Thyroid gland (tissue), 4 donors: Measurements from ENCODE around the gene GFOD1. TPM values are rescaled to one million over a fixed set of nuclear protein-coding genes. Genes with fewer than 3 reads are reported as not detected.

Experiments
- DNase-seq, 2 donors: peaks; one replicate each; pipeline ENCODE4 v3.0.0-alpha.2; 2019
- H3K27ac ChIP-seq, 3 donors: fragments of 200-600 bp; sonication (generic); 1 replicate in 2 of 3; 2 replicates in 1 of 3; pipeline ENCODE4 v1.5.1; 2016 to 2019; ENCODE audit warnings: mild to moderate bottlenecking in 1 of 3, moderate library complexity in 1 of 3
- H3K27me3 ChIP-seq: fragments of 200-600 bp; sonication (generic); one replicate; pipeline ENCODE4 v1.5.1; 2019
- H3K36me3 ChIP-seq, 2 donors: fragments of 200-600 bp; sonication (generic); one replicate each; pipeline ENCODE4 v1.5.1; 2016 to 2019
- H3K4me1 ChIP-seq, 2 donors: fragments of 200-600 bp; sonication (generic); one replicate each; pipeline ENCODE4 v1.5.1; 2017 to 2019
- H3K4me3 ChIP-seq, 3 donors: fragments of 200-600 bp; sonication (generic); replicated peaks in 1 of 3; 1 replicate in 2 of 3; 2 replicates in 1 of 3; pipeline ENCODE4 v1.5.1; 2016; ENCODE audit warnings: mild to moderate bottlenecking in 1 of 3
- H3K9me3 ChIP-seq: fragments of 200-600 bp; sonication (generic); one replicate; pipeline ENCODE4 v1.5.1; 2017
- POLR2A ChIP-seq, 2 donors: fragments of 450-650 bp; IDR thresholded peaks; one replicate each; pipeline ENCODE4 v1.6.1; 2017; ENCODE audit warnings: antibody characterized with exemption in 2 of 2, mild to moderate bottlenecking in 2 of 2, moderate library complexity in 1 of 2
- WGBS, 2 donors: methylation state at CpG; one replicate each; pipeline ENCODE4 v1.1.5; 2017; 5-methylcytosine and 5-hydroxymethylcytosine counted together
- intact Hi-C: fragments of 100-400 bp; cut with DNase I; formaldehyde crosslinking; loops from one replicate; pipeline ENCODE4 v1.15.1; 2023
- total RNA-seq, 4 donors: library from RNA; depleted of rRNA; stranded (reverse); fragments of >200 nt; gene quantifications; one replicate each; pipeline ENCODE4 v1.2.3, GENCODE V29; 2016
- TF ChIP-seq, protein P1 (sequence below), 6 experiments: fragments of 200-600 bp in 3 of 6; fragments of 450-650 bp in 3 of 6; sonication (generic) in 3 of 6; IDR thresholded peaks; one replicate each; pipeline ENCODE4 v1.5.1; 2016 to 2019; ENCODE audit warnings: antibody characterized with exemption in 6 of 6, mild to moderate bottlenecking in 2 of 6, inconsistent platforms in 1 of 6, moderate library complexity in 1 of 6

GFOD1 gene
- total RNA-seq, 4 donors from 2014 or later = 4.2 to 18.4 (median 8.5) TPM

DNA sequence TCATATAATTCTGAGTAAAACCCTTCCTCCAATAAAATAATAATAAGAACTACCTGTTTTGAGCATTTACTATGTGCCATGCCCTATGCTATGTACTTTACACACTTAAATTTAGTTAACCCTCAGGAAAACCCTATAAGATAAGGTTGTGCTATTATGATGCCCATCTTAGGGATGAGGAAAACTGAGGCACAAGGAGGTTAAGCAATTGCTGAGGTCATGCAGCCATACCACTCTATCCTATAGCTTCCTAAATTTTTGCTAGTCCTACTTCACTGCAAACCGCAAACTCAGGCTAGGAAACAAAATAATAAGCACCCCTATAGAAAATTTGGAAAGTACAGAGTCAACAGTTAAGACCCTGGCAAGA is 38.9 kb upstream of the GFOD1 start:
- intact Hi-C loops = no loop called here

GRCh38 chr6:13524801-13525508 is 37.6 kb upstream of the GFOD1 start:
- intact Hi-C loops = no loop called here
- Histone ChIP-seq H3K36me3 (no peaks in the 10 kb centered on the region), H3K4me3 (no peak overlapping the region), H3K4me1 (peaks cover 0 to 8% of the 10 kb centered on the region in 2 donors), H3K27me3 (no peaks in the 10 kb centered on the region), H3K27ac (no peak overlapping the region), H3K9me3 (no peaks in the 10 kb centered on the region)
- DNase-seq = no peak
- TF ChIP-seq, protein P1, sequence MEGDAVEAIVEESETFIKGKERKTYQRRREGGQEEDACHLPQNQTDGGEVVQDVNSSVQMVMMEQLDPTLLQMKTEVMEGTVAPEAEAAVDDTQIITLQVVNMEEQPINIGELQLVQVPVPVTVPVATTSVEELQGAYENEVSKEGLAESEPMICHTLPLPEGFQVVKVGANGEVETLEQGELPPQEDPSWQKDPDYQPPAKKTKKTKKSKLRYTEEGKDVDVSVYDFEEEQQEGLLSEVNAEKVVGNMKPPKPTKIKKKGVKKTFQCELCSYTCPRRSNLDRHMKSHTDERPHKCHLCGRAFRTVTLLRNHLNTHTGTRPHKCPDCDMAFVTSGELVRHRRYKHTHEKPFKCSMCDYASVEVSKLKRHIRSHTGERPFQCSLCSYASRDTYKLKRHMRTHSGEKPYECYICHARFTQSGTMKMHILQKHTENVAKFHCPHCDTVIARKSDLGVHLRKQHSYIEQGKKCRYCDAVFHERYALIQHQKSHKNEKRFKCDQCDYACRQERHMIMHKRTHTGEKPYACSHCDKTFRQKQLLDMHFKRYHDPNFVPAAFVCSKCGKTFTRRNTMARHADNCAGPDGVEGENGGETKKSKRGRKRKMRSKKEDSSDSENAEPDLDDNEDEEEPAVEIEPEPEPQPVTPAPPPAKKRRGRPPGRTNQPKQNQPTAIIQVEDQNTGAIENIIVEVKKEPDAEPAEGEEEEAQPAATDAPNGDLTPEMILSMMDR (IDR thresholded peaks at IDR 0.05) = no peak
- no peak for TF ChIP-seq POLR2A (IDR thresholded peaks at IDR 0.05)
- 91 to 92% methylated on average over 12 of the region's 12 CpGs for WGBS, 2 donors

More for the DNA sequence above, 38.9 kb upstream of the GFOD1 start:
- 79 to 97% methylated on average over 1 of the region's 1 CpG for WGBS, 2 donors
- H3K27me3 ChIP-seq = no peaks in the 10 kb centered on the region
- H3K4me1 ChIP-seq = peaks cover 0 to 8% of the 10 kb centered on the region in 2 donors
- no peak for TF ChIP-seq POLR2A (IDR thresholded peaks at IDR 0.05)
- TF ChIP-seq, protein P1 (IDR thresholded peaks at IDR 0.05) = no peak
- no peaks in the 10 kb centered on the region for H3K9me3 ChIP-seq
- no peak overlapping the region for H3K4me3 ChIP-seq
- no peak for DNase-seq
- H3K27ac ChIP-seq = peak overlapping the region in 2 of 3 donors; percentile 24 to 59
- H3K36me3 ChIP-seq = no peaks in the 10 kb centered on the region

DNA sequence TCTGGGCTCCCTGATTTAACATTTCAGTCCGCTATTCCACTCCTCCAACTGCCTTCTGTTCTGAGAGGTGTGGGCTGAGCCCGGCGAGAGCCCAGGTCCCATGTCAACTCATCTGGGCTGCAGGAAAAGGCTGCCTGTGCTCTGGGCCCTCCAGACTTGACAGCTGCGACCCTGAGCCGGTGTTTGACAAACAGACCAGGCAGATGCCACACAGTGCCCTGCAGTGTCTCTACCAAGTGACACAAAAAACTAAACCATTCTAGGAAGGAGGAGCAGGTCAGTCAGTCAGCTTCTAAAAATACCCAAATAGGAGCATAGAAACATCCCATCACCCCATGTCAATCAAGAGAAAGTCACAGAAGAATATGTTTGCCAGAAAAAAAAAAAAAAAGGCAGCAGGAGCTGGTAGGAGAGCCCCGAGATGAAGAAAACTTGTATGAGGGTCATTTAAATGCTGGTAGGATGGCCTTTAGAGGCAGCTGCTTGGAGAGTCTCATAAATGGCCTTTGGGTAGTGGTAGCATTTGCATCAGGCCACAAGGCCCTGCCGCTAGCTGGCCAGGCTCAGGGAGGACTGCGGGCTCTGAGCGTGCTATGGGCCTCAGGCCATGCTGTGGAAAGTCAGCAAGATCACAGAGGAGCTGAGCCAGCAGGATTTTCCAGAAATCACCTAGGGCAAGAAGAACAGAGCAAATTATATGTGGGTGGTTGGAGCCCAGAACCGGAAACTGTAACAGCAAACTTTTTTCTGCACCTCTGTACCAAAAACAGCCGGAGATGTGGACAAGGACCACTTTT is 36.6 kb upstream of the GFOD1 start:
- TF ChIP-seq POLR2A (IDR thresholded peaks at IDR 0.05) = no peak
- TF ChIP-seq, protein P1 (IDR thresholded peaks at IDR 0.05) = no peak

DNA sequence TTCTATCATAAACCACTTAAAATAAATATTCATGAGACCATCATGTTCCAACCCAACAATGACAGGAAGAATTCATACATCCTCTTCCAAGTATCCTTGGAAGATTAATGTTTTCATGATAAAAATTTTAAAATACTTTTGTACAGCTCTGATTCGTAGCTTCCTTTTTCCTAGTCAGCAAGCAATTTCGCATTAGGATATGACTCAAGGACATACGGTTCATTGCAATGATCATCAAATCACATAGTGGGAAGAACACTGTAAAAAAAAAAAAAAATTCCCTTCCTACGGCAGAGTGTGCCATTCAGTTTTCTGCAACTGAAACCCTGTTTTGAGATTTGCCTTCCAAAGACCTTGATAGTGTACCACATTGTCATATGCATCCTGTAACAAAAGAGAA is 35.3 kb upstream of the GFOD1 start:
- DNase-seq = no peak
- peak overlapping the region in 1 of 3 donors; percentile 41 for H3K27ac ChIP-seq
- H3K4me1 ChIP-seq = peaks cover 0 to 8% of the 10 kb centered on the region in 2 donors
- H3K4me3 ChIP-seq = no peak overlapping the region
- intact Hi-C loops = no loop called here
- 48 to 60% methylated on average over 4 of the region's 4 CpGs for WGBS, 2 donors
- no peaks in the 10 kb centered on the region for H3K27me3 ChIP-seq
- no peaks in the 10 kb centered on the region for H3K36me3 ChIP-seq
- H3K9me3 ChIP-seq = no peaks in the 10 kb centered on the region
- TF ChIP-seq POLR2A (IDR thresholded peaks at IDR 0.05) = no peak
- TF ChIP-seq, protein P1 (IDR thresholded peaks at IDR 0.05) = no peak

More for the DNA sequence above, 36.6 kb upstream of the GFOD1 start:
- no peak for DNase-seq
- Histone ChIP-seq H3K4me3 (no peak overlapping the region), H3K9me3 (no peaks in the 10 kb centered on the region), H3K36me3 (no peaks in the 10 kb centered on the region), H3K27ac (no peak overlapping the region), H3K27me3 (no peaks in the 10 kb centered on the region), H3K4me1 (peaks cover 0 to 8% of the 10 kb centered on the region in 2 donors)
- 79 to 81% methylated on average over 10 to 11 of the region's 11 CpGs for WGBS, 2 donors
- intact Hi-C loops = no loop called here

DNA sequence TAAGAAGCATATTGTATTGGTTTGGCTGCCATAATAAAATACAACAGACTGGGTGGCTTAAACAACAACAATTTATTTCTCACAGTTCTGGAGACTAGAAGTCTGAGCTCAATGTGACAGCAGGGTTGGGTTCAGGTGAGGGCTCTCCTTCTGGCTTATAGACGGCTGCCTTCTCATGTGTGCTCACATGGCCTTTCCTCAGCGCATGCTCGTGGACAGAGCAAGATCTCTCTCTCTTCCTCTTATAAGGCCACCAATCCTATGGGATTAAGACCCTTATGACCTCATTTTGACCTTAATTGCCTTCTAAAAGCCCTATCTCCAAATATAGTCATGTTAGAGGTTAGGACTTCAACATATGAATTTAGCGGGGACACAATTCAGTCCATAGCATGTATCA is 32.4 kb upstream of the GFOD1 start:
- TF ChIP-seq POLR2A (IDR thresholded peaks at IDR 0.05) = no peak
- TF ChIP-seq, protein P1 (IDR thresholded peaks at IDR 0.05) = no peak
- 91 to 95% methylated on average over 4 of the region's 4 CpGs for WGBS, 2 donors
- H3K4me3 ChIP-seq = no peak overlapping the region

More for the DNA sequence above, 32.4 kb upstream of the GFOD1 start:
- Histone ChIP-seq H3K4me1 (no peaks in the 10 kb centered on the region), H3K9me3 (no peaks in the 10 kb centered on the region), H3K27me3 (no peaks in the 10 kb centered on the region), H3K27ac (no peak overlapping the region), H3K36me3 (no peaks in the 10 kb centered on the region)
- intact Hi-C loops = no loop called here
- no peak for DNase-seq
